Activated naive CD8-positive, alpha-beta T cell treated with anti-CD3 and anti-CD28 coated beads, Interleukin-2, amount 10 ng/mL, durations not matched to agents 7 days and 5 days (primary cell): ENCODE data around the gene RBP5. TPM values are rescaled to one million over a fixed set of nuclear protein-coding genes. Genes with fewer than 3 reads are reported as not detected.

Experiments
- ATAC-seq: fragments of 150-1000 bp; cut with Tn5 transposase; one replicate; pipeline ENCODE4 v1.10.0; 2021; ENCODE audit warnings: low read depth, moderate library complexity
- POLR2A ChIA-PET: fragments of 350-600 bp; sonication (Branson Sonifier 250); formaldehyde crosslinking; loops from one replicate; lab custom pipeline; 2021; ENCODE audit warnings: antibody characterized with exemption; lab: Charles Lee
- DNase-seq: peaks from one replicate; pipeline ENCODE4 v3.0.0; 2021
- H3K27ac Mint-ChIP-seq: one replicate; pipeline ENCODE4 v1.8.0; 2022; ENCODE audit warnings: mild to moderate bottlenecking, mixed read lengths
- H3K27me3 Mint-ChIP-seq: one replicate; pipeline ENCODE4 v1.8.0; 2022; ENCODE audit warnings: mild to moderate bottlenecking, moderate library complexity, mixed read lengths
- H3K36me3 Mint-ChIP-seq: one replicate; pipeline ENCODE4 v1.8.0; 2021; ENCODE audit warnings: mild to moderate bottlenecking, mixed read lengths
- H3K4me1 Mint-ChIP-seq: one replicate; pipeline ENCODE4 v1.8.0; 2021; ENCODE audit warnings: mixed read lengths
- H3K4me3 Mint-ChIP-seq: one replicate; pipeline ENCODE4 v1.8.0; 2022; ENCODE audit warnings: mild to moderate bottlenecking, moderate library complexity, mixed read lengths
- H3K9me3 Mint-ChIP-seq: one replicate; pipeline ENCODE4 v1.8.0; 2021; ENCODE audit warnings: mixed read lengths
- total RNA-seq, 2 experiments: library from RNA; stranded (reverse); gene quantifications; one replicate each; pipeline ENCODE4 v1.2.3, GENCODE V29; 2021

The RBP5 gene
- total RNA-seq, 2 experiments from 2014 or later: 0.58 to 1.3 TPM

GRCh38 chr12:7101047-7101693 is 27.5 kb downstream of the RBP5 start:
- H3K27ac Mint-ChIP-seq: no peak overlapping the region
- H3K9me3 Mint-ChIP-seq: peaks cover 7% of the 10 kb centered on the region
- DNase-seq (no peak), ATAC-seq (no peak)
- H3K36me3 Mint-ChIP-seq: peaks cover 42% of the 10 kb centered on the region
- peaks cover 28% of the 10 kb centered on the region for H3K4me1 Mint-ChIP-seq
- no peak overlapping the region for H3K4me3 Mint-ChIP-seq
- H3K27me3 Mint-ChIP-seq: no peaks in the 10 kb centered on the region
- POLR2A ChIA-PET: no interaction called here

GRCh38 chr12:7100239-7100638 is 28.4 kb downstream of the RBP5 start:
- Mint-ChIP-seq H3K4me3 (no peak overlapping the region), H3K36me3 (peaks cover 33% of the 10 kb centered on the region), H3K9me3 (no peaks in the 10 kb centered on the region), H3K27ac (no peak overlapping the region), H3K27me3 (no peaks in the 10 kb centered on the region), H3K4me1 (peaks cover 23% of the 10 kb centered on the region)
- ATAC-seq (no peak), DNase-seq (no peak)
- POLR2A ChIA-PET: no interaction called here

GRCh38 chr12:7099290-7099996 is 29.2 kb downstream of the RBP5 start:
- Mint-ChIP-seq H3K9me3 (no peaks in the 10 kb centered on the region), H3K4me3 (no peak overlapping the region), H3K27ac (no peak overlapping the region), H3K27me3 (no peaks in the 10 kb centered on the region), H3K4me1 (peaks cover 23% of the 10 kb centered on the region), H3K36me3 (peaks cover 28% of the 10 kb centered on the region)
- DNase-seq: no peak
- no peak for ATAC-seq
- POLR2A ChIA-PET: interaction anchor here (0.6 to 0.7 kb wide), 3 partner anchors 9 to 344 kb away, joined by 3 read pairs; no protein-coding TSS in a partner anchor

GRCh38 chr12:7096979-7097378 is 31.7 kb downstream of the RBP5 start:
- Mint-ChIP-seq H3K27me3 (no peaks in the 10 kb centered on the region), H3K27ac (no peak overlapping the region), H3K9me3 (no peaks in the 10 kb centered on the region), H3K4me1 (peaks cover 8% of the 10 kb centered on the region), H3K4me3 (no peak overlapping the region), H3K36me3 (peaks cover 11% of the 10 kb centered on the region)
- no peak for DNase-seq
- no peak for ATAC-seq
- POLR2A ChIA-PET: interaction anchor here (4.9 kb wide), 1 partner anchor 11 kb away, joined by 17 read pairs; no protein-coding TSS in a partner anchor

- DNase-seq: no peak
- Mint-ChIP-seq H3K27me3 (no peaks in the 10 kb centered on the region), H3K27ac (no peak overlapping the region)
These were observed 32.4 kb downstream of the RBP5 start for GRCh38 chr12:7096006-7096932.

GRCh38 chr12:7093892-7094291 is 34.8 kb downstream of the RBP5 start:
- ATAC-seq: no peak
- peaks cover 7% of the 10 kb centered on the region for H3K36me3 Mint-ChIP-seq
- no peaks in the 10 kb centered on the region for H3K27me3 Mint-ChIP-seq
- no peak overlapping the region for H3K27ac Mint-ChIP-seq
- no peak overlapping the region for H3K4me3 Mint-ChIP-seq
- no peaks in the 10 kb centered on the region for H3K9me3 Mint-ChIP-seq
- no peak for DNase-seq
- H3K4me1 Mint-ChIP-seq: peaks cover 7% of the 10 kb centered on the region
- POLR2A ChIA-PET: interaction anchor here (0.7 to 4.9 kb wide), 5 partner anchors 9 to 225 kb away, joined by 3 to 17 read pairs (median 3); no protein-coding TSS in a partner anchor

More at GRCh38 chr12:7096006-7096932, 32.4 kb downstream of the RBP5 start:
- Mint-ChIP-seq H3K4me3 (no peak overlapping the region), H3K36me3 (peaks cover 11% of the 10 kb centered on the region), H3K4me1 (peaks cover 10% of the 10 kb centered on the region), H3K9me3 (no peaks in the 10 kb centered on the region)
- no peak for ATAC-seq
- POLR2A ChIA-PET: interaction anchor here (1.0 to 4.9 kb wide), 2 partner anchors 12 to 229 kb away, joined by 3 to 17 read pairs; no protein-coding TSS in a partner anchor

- Mint-ChIP-seq H3K27ac (no peak overlapping the region), H3K4me3 (no peak overlapping the region), H3K4me1 (peaks cover 7% of the 10 kb centered on the region), H3K36me3 (peaks cover 5% of the 10 kb centered on the region), H3K27me3 (no peaks in the 10 kb centered on the region), H3K9me3 (no peaks in the 10 kb centered on the region)
- POLR2A ChIA-PET: interaction anchor here (0.7 to 4.9 kb wide), 7 partner anchors 9 to 224 kb away, joined by 3 to 17 read pairs (median 3); partner anchors contain the start of genes C12orf57 and RNU7-1
- ATAC-seq (no peak), DNase-seq (no peak)
These were observed 35.2 kb downstream of the RBP5 start for GRCh38 chr12:7093486-7093885.

GRCh38 chr12:7092986-7093460 is 35.7 kb downstream of the RBP5 start:
- H3K9me3 Mint-ChIP-seq: no peaks in the 10 kb centered on the region
- H3K4me1 Mint-ChIP-seq: peaks cover 7% of the 10 kb centered on the region
- DNase-seq (no peak), ATAC-seq (no peak)
- peak overlapping the region; percentile 87 for H3K4me3 Mint-ChIP-seq
- no peaks in the 10 kb centered on the region for H3K27me3 Mint-ChIP-seq
- POLR2A ChIA-PET: interaction anchor here (0.8 to 4.9 kb wide), 6 partner anchors 15 to 224 kb away, joined by 3 to 17 read pairs (median 4); partner anchors contain the start of genes C12orf57 and RNU7-1
- H3K36me3 Mint-ChIP-seq: peaks cover under 1% of the 10 kb centered on the region
- H3K27ac Mint-ChIP-seq: no peak overlapping the region

- no peaks in the 10 kb centered on the region for H3K36me3 Mint-ChIP-seq
- ATAC-seq (peak; percentile 63), DNase-seq (peak; percentile 74)
- H3K27me3 Mint-ChIP-seq: no peaks in the 10 kb centered on the region
- POLR2A ChIA-PET: interaction anchor here (0.8 to 4.9 kb wide), 4 partner anchors 16 to 149 kb away, joined by 3 to 17 read pairs (median 4); partner anchors contain the start of genes C12orf57 and RNU7-1
- no peaks in the 10 kb centered on the region for H3K9me3 Mint-ChIP-seq
- peak within 1 kb of the TSS; percentile 87 for H3K4me3 Mint-ChIP-seq
- peaks cover 7% of the 10 kb centered on the region for H3K4me1 Mint-ChIP-seq
- peak within 1 kb of the TSS; percentile 80 for H3K27ac Mint-ChIP-seq
These were observed 36.3 kb downstream of the RBP5 start, which contains the start of gene C1R for GRCh38 chr12:7092229-7092985. TSS of gene C1R (minus strand) at chr12:7092445. CDS start at chr12:7092388, 57 bp downstream.

GRCh38 chr12:7091660-7092228 is 36.9 kb downstream of the RBP5 start:
- Mint-ChIP-seq H3K4me3 (peak overlapping the region; percentile 87), H3K27ac (peak overlapping the region; percentile 80), H3K27me3 (no peaks in the 10 kb centered on the region), H3K36me3 (no peaks in the 10 kb centered on the region), H3K4me1 (peaks cover 7% of the 10 kb centered on the region), H3K9me3 (no peaks in the 10 kb centered on the region)
- POLR2A ChIA-PET: interaction anchor here (0.9 to 1.6 kb wide), 3 partner anchors 76 to 154 kb away, joined by 3 to 4 read pairs (median 3); no protein-coding TSS in a partner anchor
- no peak for DNase-seq
- ATAC-seq: no peak

GRCh38 chr12:7091171-7091570 is 37.5 kb downstream of the RBP5 start:
- POLR2A ChIA-PET: interaction anchor here (0.9 to 1.6 kb wide), 3 partner anchors 75 to 154 kb away, joined by 3 to 4 read pairs (median 3); no protein-coding TSS in a partner anchor
- Mint-ChIP-seq H3K4me1 (peaks cover 6% of the 10 kb centered on the region), H3K9me3 (no peaks in the 10 kb centered on the region), H3K27ac (peak overlapping the region; percentile 27), H3K36me3 (no peaks in the 10 kb centered on the region), H3K27me3 (no peaks in the 10 kb centered on the region), H3K4me3 (no peak overlapping the region)
- DNase-seq: no peak
- ATAC-seq: no peak
